SU-DHL-6 (cell line): ENCODE results near the gene DNAJC30.
"Not testable (repeated sequence)": the region's sequence is repeated elsewhere in the genome, so short reads cannot be mapped to it uniquely, and the experiment has no call there.

Experiments
- H2AFZ ChIP-seq: fragments of 200-600 bp; sonication (generic); 2 replicates; pipeline ENCODE4 v1.6.1; 2014; ENCODE audit warnings: low read depth, mild to moderate bottlenecking, moderate library complexity, mixed read lengths, antibody characterized with exemption, low read length; ENCODE audit not compliant: severe bottlenecking
- H3F3A ChIP-seq: fragments of 200-600 bp; shearing (Covaris generic); 2 replicates; pipeline ENCODE4 v1.6.0; 2016; ENCODE audit warnings: antibody characterized with exemption, mild to moderate bottlenecking; ENCODE audit not compliant: insufficient read depth
- H3K27ac ChIP-seq: fragments of 200-600 bp; sonication (generic); 2 replicates; pipeline ENCODE4 v1.5.1; 2016; ENCODE audit warnings: low read depth, mild to moderate bottlenecking, low read length, moderate library complexity, mixed read lengths
- H3K27me3 ChIP-seq: fragments of 200-600 bp; sonication (generic), shearing (Covaris generic); 2 replicates; pipeline ENCODE4 v1.6.0; 2014; ENCODE audit warnings: mild to moderate bottlenecking, low read length
- H3K36me3 ChIP-seq: fragments of 200-600 bp; sonication (generic); 2 replicates; pipeline ENCODE4 v1.6.1; 2014; ENCODE audit warnings: mild to moderate bottlenecking, low read length, mixed read lengths
- H3K4me2 ChIP-seq: fragments of 300-600, 200-600 bp; shearing (Covaris generic), sonication (generic); 2 replicates; pipeline ENCODE4 v1.6.0; 2014; ENCODE audit warnings: low read length, low read depth, mild to moderate bottlenecking; ENCODE audit not compliant: poor library complexity, severe bottlenecking
- H3K4me3 ChIP-seq: fragments of 200-600 bp; sonication (generic); 2 replicates; pipeline ENCODE4 v1.5.1; 2014; ENCODE audit warnings: antibody characterized with exemption, low read length, mild to moderate bottlenecking, mixed read lengths; ENCODE audit not compliant: insufficient read depth, poor library complexity, severe bottlenecking
- H3K79me2 ChIP-seq: fragments of 200-600 bp; sonication (generic); 2 replicates; pipeline ENCODE4 v1.6.1; 2014; ENCODE audit warnings: mild to moderate bottlenecking, low read length, moderate library complexity; ENCODE audit not compliant: insufficient read depth
- H3K9ac ChIP-seq: fragments of 200-600 bp; sonication (generic); 2 replicates; pipeline ENCODE4 v1.7.0; 2014; ENCODE audit warnings: mild to moderate bottlenecking, low read length
- H3K9me2 ChIP-seq: fragments of 200-600 bp; sonication (generic); replicated peaks from 2 replicates; pipeline ENCODE4 v1.6.1; 2014; ENCODE audit warnings: low read length; ENCODE audit not compliant: insufficient read depth
- H3K9me3 ChIP-seq: fragments of 200-600 bp; sonication (generic); 2 replicates; pipeline ENCODE4 v1.6.1; 2014; ENCODE audit warnings: low read length, mixed read lengths; ENCODE audit not compliant: insufficient read depth
- H4K20me1 ChIP-seq: fragments of 200-600 bp; sonication (generic); 2 replicates; pipeline ENCODE4 v1.6.1; 2014; ENCODE audit warnings: low read depth, mild to moderate bottlenecking, antibody characterized with exemption, low read length, moderate library complexity, mixed read lengths
- CTCF ChIP-seq: fragments of 200-600 bp; sonication (generic); IDR thresholded peaks from one replicate; pipeline ENCODE4 v1.5.1; 2017; ENCODE audit warnings: antibody characterized with exemption, mild to moderate bottlenecking, low read length, moderate library complexity; ENCODE audit not compliant: insufficient read depth, poor library complexity, severe bottlenecking
- EZH2phosphoT487 ChIP-seq: fragments of 200-600 bp; sonication (generic), shearing (Covaris generic); conservative IDR thresholded peaks from 2 replicates; pipeline ENCODE4 v1.6.1; 2018; ENCODE audit warnings: mild to moderate bottlenecking, antibody characterized with exemption, low read length, moderate library complexity, mixed read lengths

Gene DNAJC30

GRCh38 chr7:73659983-73660382 lies 23.3 kb downstream of the DNAJC30 start:
- Histone ChIP-seq H3K9ac (no peak overlapping the region), H4K20me1 (no peaks in the 10 kb centered on the region), H3K4me3 (no peak overlapping the region), H2AFZ (no peak overlapping the region), H3K4me2 (no peak overlapping the region), H3F3A (no peaks in the 10 kb centered on the region), H3K36me3 (no peaks in the 10 kb centered on the region), H3K9me3 (peaks cover 7% of the 10 kb centered on the region; the same call in 1 of the 2 replicates), H3K9me2 (no peaks in the 10 kb centered on the region), H3K79me2 (no peaks in the 10 kb centered on the region), H3K27me3 (no peaks in the 10 kb centered on the region; the same call in 1 of the 2 replicates), H3K27ac (no peak overlapping the region)
- TF ChIP-seq EZH2phosphoT487: no peak
- TF ChIP-seq CTCF: no peak

GRCh38 chr7:73655309-73655708 lies 27.9 kb downstream of the DNAJC30 start:
- H2AFZ ChIP-seq: not testable (repeated sequence)

GRCh38 chr7:73652541-73652949 lies 30.7 kb downstream of the DNAJC30 start:
- TF ChIP-seq EZH2phosphoT487: no peak
- no peak for TF ChIP-seq CTCF
- Histone ChIP-seq H3K4me2 (no peak overlapping the region), H3K27me3 (no peaks in the 10 kb centered on the region), H4K20me1 (no peaks in the 10 kb centered on the region), H3K9ac (no peak overlapping the region), H2AFZ (no peak overlapping the region), H3K9me2 (no peaks in the 10 kb centered on the region), H3K27ac (no peak overlapping the region), H3K36me3 (no peaks in the 10 kb centered on the region), H3F3A (no peaks in the 10 kb centered on the region), H3K4me3 (no peak overlapping the region), H3K79me2 (no peaks in the 10 kb centered on the region), H3K9me3 (no peaks in the 10 kb centered on the region)

More at GRCh38 chr7:73655309-73655708, 27.9 kb downstream of the DNAJC30 start:
- not testable (repeated sequence) for H3K36me3 ChIP-seq, H3F3A ChIP-seq, H3K79me2 ChIP-seq, H3K9me2 ChIP-seq, H3K9me3 ChIP-seq, H3K9ac ChIP-seq, H4K20me1 ChIP-seq, H3K4me2 ChIP-seq, H3K27ac ChIP-seq, H3K27me3 ChIP-seq, H3K4me3 ChIP-seq

- Histone ChIP-seq H3K9ac (no peak overlapping the region), H3K27ac (no peak overlapping the region), H4K20me1 (no peaks in the 10 kb centered on the region), H3K36me3 (no peaks in the 10 kb centered on the region), H3F3A (no peaks in the 10 kb centered on the region), H3K9me2 (no peaks in the 10 kb centered on the region), H3K27me3 (no peaks in the 10 kb centered on the region), H3K79me2 (no peaks in the 10 kb centered on the region), H3K4me3 (no peak overlapping the region), H2AFZ (no peak overlapping the region), H3K9me3 (no peaks in the 10 kb centered on the region), H3K4me2 (no peak overlapping the region)
- TF ChIP-seq CTCF (no peak), EZH2phosphoT487 (no peak)
Measured at GRCh38 chr7:73650524-73650923, 32.7 kb downstream of the DNAJC30 start.
